ENCODE results near the gene KLLN.
A peak's percentile ranks its signal among the peaks of the same experiment; 100 is the strongest.

The KLLN gene

GRCh38 chr10:87817609-87818504, 45.5 kb downstream of the KLLN start, which contains the start of gene ATAD1:
Gene ATAD1 (minus strand): TSS chr10:87818226. CDS start chr10:87814599, 3,627 bp downstream.
- peak within 1 kb of the TSS; percentile 74; the same call in 1 of the 2 replicates for H2AFZ ChIP-seq (ENCODE audit: low read length)
- H3K79me2 ChIP-seq (ENCODE audit: insufficient read depth, low read length) = peaks cover 39% of the 10 kb centered on the region
- H3K27ac ChIP-seq (ENCODE audit: low read depth, low read length, poor library complexity, severe bottlenecking) = peak within 1 kb of the TSS; percentile 84
- no peaks in the 10 kb centered on the region for H4K20me1 ChIP-seq (ENCODE audit: insufficient read depth, low read length)
- no peaks in the 10 kb centered on the region for H3K9me3 ChIP-seq (ENCODE audit: low read length)
- peaks cover 14% of the 10 kb centered on the region for H3K36me3 ChIP-seq (ENCODE audit: insufficient read depth, low read length)
- peaks cover 34% of the 10 kb centered on the region for H3K4me1 ChIP-seq (ENCODE audit: insufficient read depth, low read length, severe bottlenecking)
- H3K4me2 ChIP-seq (ENCODE audit: low read length) = peak within 1 kb of the TSS; percentile 88
- no peaks in the 10 kb centered on the region for H3K27me3 ChIP-seq (ENCODE audit: insufficient read depth, low read length)
- TF ChIP-seq CTCF (IDR thresholded peaks at IDR 0.05; ENCODE audit: low read length) (no peak), EZH2 (IDR thresholded peaks at IDR 0.05; ENCODE audit: borderline replicate concordance, low read length) (no peak)
- H3F3A ChIP-seq (ENCODE audit: insufficient read depth, low read length) = no peaks in the 10 kb centered on the region
- no peaks in the 10 kb centered on the region for H3K9me2 ChIP-seq (ENCODE audit: low read depth, low read length)
- H3K9ac ChIP-seq (ENCODE audit: low read length) = peak within 1 kb of the TSS; percentile 82
- H3K4me3 ChIP-seq (ENCODE audit: low read depth, low read length, poor library complexity, severe bottlenecking) = peak within 1 kb of the TSS; percentile 91

DNA sequence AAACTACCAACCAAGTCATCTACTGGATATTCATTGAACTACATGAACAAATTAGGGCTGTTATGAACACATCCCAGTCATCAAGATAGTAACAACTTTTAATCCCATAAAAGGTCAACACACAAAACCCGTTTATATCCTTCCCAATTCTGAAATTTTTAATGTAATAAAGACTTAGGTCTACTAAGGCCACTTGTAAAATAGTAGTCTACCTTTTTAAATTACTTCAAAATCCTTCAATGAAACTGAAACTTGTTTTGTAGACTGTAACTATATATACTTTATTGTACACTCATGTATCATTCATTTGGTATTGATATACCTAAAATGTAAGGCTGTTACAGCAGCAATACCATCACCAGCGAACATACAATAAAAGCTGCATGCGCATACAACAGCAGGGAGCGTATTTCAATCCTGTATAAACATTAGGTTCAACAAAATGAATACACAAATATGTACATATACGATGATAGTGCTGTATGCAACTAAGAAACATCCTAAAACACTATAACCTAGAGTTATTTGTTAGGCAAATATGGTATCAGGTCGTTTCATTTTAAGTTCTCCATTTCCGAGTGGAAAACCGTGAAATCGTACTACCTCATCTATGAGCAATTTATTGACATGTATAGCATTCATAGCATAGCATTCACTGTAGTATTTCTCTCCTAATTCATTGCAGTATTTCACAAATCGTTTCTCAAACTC, 46.3 kb downstream of the KLLN start:
- H3K27ac ChIP-seq (ENCODE audit: low read depth, low read length, poor library complexity, severe bottlenecking) = peak overlapping the region; percentile 84
- peak overlapping the region; percentile 88 for H3K4me2 ChIP-seq (ENCODE audit: low read length)
- no peaks in the 10 kb centered on the region for H3K9me2 ChIP-seq (ENCODE audit: low read depth, low read length)
- peaks cover 39% of the 10 kb centered on the region for H3K79me2 ChIP-seq (ENCODE audit: insufficient read depth, low read length)
- peaks cover 34% of the 10 kb centered on the region for H3K4me1 ChIP-seq (ENCODE audit: insufficient read depth, low read length, severe bottlenecking)
- H4K20me1 ChIP-seq (ENCODE audit: insufficient read depth, low read length) = no peaks in the 10 kb centered on the region
- no peak overlapping the region for H2AFZ ChIP-seq (ENCODE audit: low read length)
- H3K36me3 ChIP-seq (ENCODE audit: insufficient read depth, low read length) = peaks cover 22% of the 10 kb centered on the region
- no peak for TF ChIP-seq EZH2 (IDR thresholded peaks at IDR 0.05; ENCODE audit: borderline replicate concordance, low read length)
- TF ChIP-seq CTCF (IDR thresholded peaks at IDR 0.05; ENCODE audit: low read length) = no peak
- H3K4me3 ChIP-seq (ENCODE audit: low read depth, low read length, poor library complexity, severe bottlenecking) = peak overlapping the region; percentile 91
- H3K27me3 ChIP-seq (ENCODE audit: insufficient read depth, low read length) = no peaks in the 10 kb centered on the region
- H3K9ac ChIP-seq (ENCODE audit: low read length) = peak overlapping the region; percentile 82
- no peaks in the 10 kb centered on the region for H3F3A ChIP-seq (ENCODE audit: insufficient read depth, low read length)
- no peaks in the 10 kb centered on the region for H3K9me3 ChIP-seq (ENCODE audit: low read length)

DNA sequence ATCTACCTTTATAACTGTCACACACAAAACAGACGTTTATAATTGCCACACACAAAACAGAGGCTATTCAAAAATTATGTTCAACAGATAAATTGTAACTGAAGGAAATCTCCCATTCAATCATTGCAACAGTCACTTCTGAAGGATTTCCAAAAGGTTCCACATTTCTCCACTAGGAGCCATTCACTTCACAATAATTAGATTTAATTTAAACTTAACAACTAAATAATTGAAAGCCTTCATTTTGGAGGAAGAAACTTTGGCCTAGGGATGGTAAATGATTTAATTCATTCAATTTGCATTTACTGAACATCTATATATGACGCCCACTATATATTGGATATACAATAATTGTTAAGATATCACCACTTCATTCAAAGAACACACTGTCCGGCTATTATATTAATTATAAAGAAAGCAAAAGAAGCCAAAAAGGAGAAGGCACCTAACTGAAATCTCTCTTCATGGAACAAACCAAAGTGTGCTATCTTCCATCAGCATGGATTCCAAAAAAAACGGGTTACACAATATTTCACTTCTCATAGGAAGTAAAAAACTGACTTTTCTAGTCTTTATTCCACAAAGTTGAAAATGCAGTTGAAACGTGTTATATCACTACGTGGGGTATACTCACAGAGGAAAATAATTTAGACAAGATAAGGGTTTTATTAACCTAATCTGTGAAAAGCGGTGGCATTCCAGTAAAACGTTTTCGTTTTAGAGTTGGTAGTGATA, 47.0 kb downstream of the KLLN start:
- H2AFZ ChIP-seq (ENCODE audit: low read length) = no peak overlapping the region
- H3K27me3 ChIP-seq (ENCODE audit: insufficient read depth, low read length) = no peaks in the 10 kb centered on the region
- peak overlapping the region; percentile 88 for H3K4me2 ChIP-seq (ENCODE audit: low read length)
- no peaks in the 10 kb centered on the region for H3K9me3 ChIP-seq (ENCODE audit: low read length)
- H3K4me3 ChIP-seq (ENCODE audit: low read depth, low read length, poor library complexity, severe bottlenecking) = peak overlapping the region; percentile 91
- peak overlapping the region; percentile 82; the same call in 1 of the 2 replicates for H3K9ac ChIP-seq (ENCODE audit: low read length)
- peaks cover 29% of the 10 kb centered on the region for H3K36me3 ChIP-seq (ENCODE audit: insufficient read depth, low read length)
- H3K4me1 ChIP-seq (ENCODE audit: insufficient read depth, low read length, severe bottlenecking) = peaks cover 34% of the 10 kb centered on the region
- no peak overlapping the region for H3K27ac ChIP-seq (ENCODE audit: low read depth, low read length, poor library complexity, severe bottlenecking)
- H4K20me1 ChIP-seq (ENCODE audit: insufficient read depth, low read length) = no peaks in the 10 kb centered on the region
- H3K79me2 ChIP-seq (ENCODE audit: insufficient read depth, low read length) = peaks cover 39% of the 10 kb centered on the region
- TF ChIP-seq EZH2 (IDR thresholded peaks at IDR 0.05; ENCODE audit: borderline replicate concordance, low read length) (no peak), CTCF (IDR thresholded peaks at IDR 0.05; ENCODE audit: low read length) (no peak)
- no peaks in the 10 kb centered on the region for H3K9me2 ChIP-seq (ENCODE audit: low read depth, low read length)
- H3F3A ChIP-seq (ENCODE audit: insufficient read depth, low read length) = no peaks in the 10 kb centered on the region

Data from OCI-LY1 (cell line).